Neural progenitor cell (in vitro differentiated cells): ENCODE results near the gene RAD51B.

ENCODE experiments used
- EZH2 ChIP-seq: fragments of 200-600 bp; sonication (generic); IDR thresholded peaks from 2 replicates; pipeline ENCODE4 v1.6.1; 2017; ENCODE audit warnings: antibody characterized with exemption, mild to moderate bottlenecking, moderate library complexity
- TF ChIP-seq, protein P1 (sequence below): fragments of 200-600 bp; sonication (generic); IDR thresholded peaks from 2 replicates; pipeline ENCODE4 v1.5.1; 2017; ENCODE audit warnings: antibody characterized with exemption, mild to moderate bottlenecking

DNA sequence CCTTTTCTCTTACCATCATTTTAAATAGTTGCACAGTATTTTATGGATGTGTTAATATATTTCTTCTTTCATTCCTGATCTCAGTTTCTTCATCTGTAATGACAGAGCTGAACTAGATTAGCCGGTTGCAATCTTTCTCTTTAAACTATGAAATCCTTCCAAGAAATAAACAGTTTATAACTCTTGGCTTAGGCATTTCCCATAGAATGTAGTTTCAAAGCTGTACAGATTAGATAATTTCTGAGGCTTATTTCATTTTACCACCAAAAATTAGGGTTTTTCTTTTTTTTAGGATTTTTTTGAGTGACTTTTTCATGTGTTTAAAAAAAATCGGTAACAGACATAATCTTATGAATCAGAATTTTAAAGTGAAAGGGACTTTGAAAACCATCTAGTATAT, 144.0 kb downstream of the RAD51B start:
- no peak for TF ChIP-seq EZH2
- TF ChIP-seq, protein P1, sequence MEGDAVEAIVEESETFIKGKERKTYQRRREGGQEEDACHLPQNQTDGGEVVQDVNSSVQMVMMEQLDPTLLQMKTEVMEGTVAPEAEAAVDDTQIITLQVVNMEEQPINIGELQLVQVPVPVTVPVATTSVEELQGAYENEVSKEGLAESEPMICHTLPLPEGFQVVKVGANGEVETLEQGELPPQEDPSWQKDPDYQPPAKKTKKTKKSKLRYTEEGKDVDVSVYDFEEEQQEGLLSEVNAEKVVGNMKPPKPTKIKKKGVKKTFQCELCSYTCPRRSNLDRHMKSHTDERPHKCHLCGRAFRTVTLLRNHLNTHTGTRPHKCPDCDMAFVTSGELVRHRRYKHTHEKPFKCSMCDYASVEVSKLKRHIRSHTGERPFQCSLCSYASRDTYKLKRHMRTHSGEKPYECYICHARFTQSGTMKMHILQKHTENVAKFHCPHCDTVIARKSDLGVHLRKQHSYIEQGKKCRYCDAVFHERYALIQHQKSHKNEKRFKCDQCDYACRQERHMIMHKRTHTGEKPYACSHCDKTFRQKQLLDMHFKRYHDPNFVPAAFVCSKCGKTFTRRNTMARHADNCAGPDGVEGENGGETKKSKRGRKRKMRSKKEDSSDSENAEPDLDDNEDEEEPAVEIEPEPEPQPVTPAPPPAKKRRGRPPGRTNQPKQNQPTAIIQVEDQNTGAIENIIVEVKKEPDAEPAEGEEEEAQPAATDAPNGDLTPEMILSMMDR, result no peak
